H9 (cell line): ENCODE data around the gene HS6ST2. TPM values are rescaled to one million over a fixed set of nuclear protein-coding genes. Genes with fewer than 3 reads are reported as not detected.

Experiments used
- DNase-seq: peaks from one replicate; pipeline ENCODE4 v3.0.0-alpha.2; 2017
- H2AFZ ChIP-seq: one replicate; pipeline ENCODE4 v1.6.1; 2013; ENCODE audit warnings: mild to moderate bottlenecking, low read length, control low read depth, moderate library complexity
- H2AK5ac ChIP-seq: 2 replicates; pipeline ENCODE4 v1.6.1; 2013; ENCODE audit warnings: low read length, control low read depth, mixed read lengths; ENCODE audit not compliant: insufficient read length
- H2BK120ac ChIP-seq: one replicate; pipeline ENCODE4 v1.6.1; 2013; ENCODE audit warnings: low read depth, mild to moderate bottlenecking, low read length, control low read depth, inconsistent platforms; ENCODE audit not compliant: poor library complexity, severe bottlenecking
- H2BK12ac ChIP-seq: 2 replicates; pipeline ENCODE4 v1.6.1; 2013; ENCODE audit warnings: low read length, control low read depth, mixed read lengths, low read depth; ENCODE audit not compliant: insufficient read length
- H2BK15ac ChIP-seq: 2 replicates; pipeline ENCODE4 v1.6.1; 2013; ENCODE audit warnings: low read depth, low read length, control low read depth
- H2BK20ac ChIP-seq: one replicate; pipeline ENCODE4 v1.6.1; 2013; ENCODE audit warnings: low read depth, mild to moderate bottlenecking, low read length, control low read depth, inconsistent platforms; ENCODE audit not compliant: poor library complexity, severe bottlenecking
- H2BK5ac ChIP-seq: 2 replicates; pipeline ENCODE4 v1.6.1; 2013; ENCODE audit warnings: low read length, control low read depth, mixed read lengths; ENCODE audit not compliant: insufficient read length
- H3K14ac ChIP-seq: 2 replicates; pipeline ENCODE4 v1.6.1; 2013; ENCODE audit warnings: low read length, control low read depth; ENCODE audit not compliant: insufficient read depth
- H3K18ac ChIP-seq: 2 replicates; pipeline ENCODE4 v1.6.1; 2013; ENCODE audit warnings: low read depth, mild to moderate bottlenecking, mixed read lengths, low read length, control low read depth; ENCODE audit not compliant: insufficient read length
- H3K23ac ChIP-seq: 2 replicates; pipeline ENCODE4 v1.6.1; 2013; ENCODE audit warnings: low read length, control low read depth, mixed read lengths, low read depth; ENCODE audit not compliant: insufficient read length
- H3K23me2 ChIP-seq: 2 replicates; pipeline ENCODE4 v1.6.1; 2013; ENCODE audit warnings: low read depth, mild to moderate bottlenecking, mixed read lengths, low read length, control low read depth; ENCODE audit not compliant: insufficient read length, poor library complexity, severe bottlenecking
- H3K27ac ChIP-seq: 2 replicates; pipeline ENCODE4 v1.5.1; 2013; ENCODE audit warnings: low read length, control low read depth, mixed read lengths, low read depth; ENCODE audit not compliant: insufficient read length
- H3K27me3 ChIP-seq: 2 replicates; pipeline ENCODE4 v1.6.1; 2013; ENCODE audit warnings: low read length, control low read depth, inconsistent platforms; ENCODE audit not compliant: insufficient read depth
- H3K4ac ChIP-seq: 2 replicates; pipeline ENCODE4 v1.6.1; 2013; ENCODE audit warnings: low read depth, mild to moderate bottlenecking, control low read depth, inconsistent platforms, low read length, moderate library complexity
- H3K4me1 ChIP-seq: 2 replicates; pipeline ENCODE4 v1.6.1; 2013; ENCODE audit warnings: low read length, control low read depth, inconsistent platforms; ENCODE audit not compliant: insufficient read depth
- H3K4me2 ChIP-seq: 2 replicates; pipeline ENCODE4 v1.6.1; 2013; ENCODE audit warnings: low read length, control low read depth, mixed read lengths; ENCODE audit not compliant: insufficient read length, insufficient read depth
- H3K56ac ChIP-seq: 2 replicates; pipeline ENCODE4 v1.6.1; 2013; ENCODE audit warnings: low read depth, mild to moderate bottlenecking, mixed read lengths, low read length, control low read depth; ENCODE audit not compliant: insufficient read length
- H3K79me1 ChIP-seq: 2 replicates; pipeline ENCODE4 v1.6.1; 2013; ENCODE audit warnings: low read depth, mild to moderate bottlenecking, moderate library complexity, low read length, control low read depth, inconsistent platforms; ENCODE audit not compliant: insufficient read depth, poor library complexity, severe bottlenecking
- H3K79me2 ChIP-seq: 2 replicates; pipeline ENCODE4 v1.6.1; 2013; ENCODE audit warnings: low read length, control low read depth, inconsistent platforms; ENCODE audit not compliant: insufficient read depth
- H3K9ac ChIP-seq: 2 replicates; pipeline ENCODE4 v1.6.1; 2013; ENCODE audit warnings: low read length, control low read depth, mixed read lengths; ENCODE audit not compliant: insufficient read length; ENCODE audit errors: extremely low read depth
- H3K9me3 ChIP-seq: one replicate; pipeline ENCODE4 v1.6.1; 2013; ENCODE audit warnings: low read depth, low read length, inconsistent platforms; ENCODE audit not compliant: control insufficient read depth
- H3T11ph ChIP-seq: one replicate; pipeline ENCODE4 v1.6.1; 2013; ENCODE audit warnings: mild to moderate bottlenecking, low read length, control low read depth, inconsistent platforms
- H4K20me1 ChIP-seq: one replicate; pipeline ENCODE4 v1.6.1; 2013; ENCODE audit not compliant: control insufficient read depth, insufficient read length, insufficient read depth
- H4K5ac ChIP-seq: 2 replicates; pipeline ENCODE4 v1.6.1; 2013; ENCODE audit warnings: low read depth, mild to moderate bottlenecking, mixed read lengths, low read length, control low read depth; ENCODE audit not compliant: insufficient read length
- H4K8ac ChIP-seq: replicated peaks from 2 replicates; pipeline ENCODE4 v1.6.1; 2013; ENCODE audit warnings: low read length, control low read depth, mixed read lengths, low read depth; ENCODE audit not compliant: insufficient read length
- H4K91ac ChIP-seq: 2 replicates; pipeline ENCODE4 v1.6.1; 2013; ENCODE audit warnings: low read depth, mild to moderate bottlenecking, moderate library complexity, mixed read lengths, low read length, control low read depth; ENCODE audit not compliant: insufficient read length
- H3K27ac Mint-ChIP-seq, 3 experiments: 2 replicates in 2 of 3; 3 replicates in 1 of 3; pipeline ENCODE4 v1.8.0; 2020 to 2021; ENCODE audit warnings: mixed read lengths in 3 of 3, mild to moderate bottlenecking in 1 of 3, moderate library complexity in 1 of 3
- H3K27me3 Mint-ChIP-seq: 2 replicates; pipeline ENCODE4 v1.8.0; 2021; ENCODE audit warnings: low read depth, mild to moderate bottlenecking, moderate library complexity, mixed read lengths
- H3K36me3 Mint-ChIP-seq, 3 experiments: 2 replicates in 2 of 3; 3 replicates in 1 of 3; pipeline ENCODE4 v1.8.0; 2020 to 2021; ENCODE audit warnings: low read depth in 3 of 3, mixed read lengths in 3 of 3; ENCODE audit not compliant: insufficient read depth in 1 of 3
- H3K4me1 Mint-ChIP-seq, 2 experiments: 2 replicates each; pipeline ENCODE4 v1.8.0; 2020; ENCODE audit warnings: mixed read lengths in 2 of 2
- H3K4me3 Mint-ChIP-seq, 2 experiments: 2 replicates in 1 of 2; 3 replicates in 1 of 2; pipeline ENCODE4 v1.8.0; 2020 to 2021; ENCODE audit warnings: mild to moderate bottlenecking in 2 of 2, mixed read lengths in 2 of 2, moderate library complexity in 1 of 2
- H3K9me3 Mint-ChIP-seq, 2 experiments: 2 replicates in 1 of 2; 3 replicates in 1 of 2; pipeline ENCODE4 v1.8.0; 2020; ENCODE audit warnings: mild to moderate bottlenecking in 2 of 2, mixed read lengths in 2 of 2, moderate library complexity in 1 of 2
- CTCF ChIP-seq: fragments of 200-600 bp; sonication (generic); conservative IDR thresholded peaks from 3 replicates; pipeline ENCODE4 v1.8.0; 2021; ENCODE audit warnings: antibody characterized with exemption, mild to moderate bottlenecking
- WGBS: extraction: QIAGEN DNeasy Blood & Tissue Kit; methylation state at CpG from one replicate; pipeline ENCODE4 v1.1.7; 2013; ENCODE audit warnings: missing lambda C conversion rate, low lambda C conversion rate, mixed read lengths; ENCODE audit not compliant: insufficient read length; ENCODE audit errors: extremely low coverage; 5-methylcytosine and 5-hydroxymethylcytosine counted together
- total RNA-seq: library from RNA; stranded (reverse); gene quantifications from 2 replicates; pipeline ENCODE4 v1.2.1, GENCODE V29; 2021

Gene HS6ST2
- total RNA-seq, 1 experiment from 2014 or later = 4.8 TPM

GRCh38 chrX:132954323-132954722, 4.1 kb downstream of the HS6ST2 start:
- peaks cover 69% of the 10 kb centered on the region for H3K27me3 Mint-ChIP-seq

More at GRCh38 chrX:132954323-132954722, 4.1 kb downstream of the HS6ST2 start:
- H2AK5ac ChIP-seq = no peak overlapping the region
- Mint-ChIP-seq H3K36me3 (no peaks in the 10 kb centered on the region; a peak in 1 of 7 replicates), H3K27ac (no peak overlapping the region), H3K4me3 (0 out of 5 replicates have a peak overlapping the region, but pooled peaks of 1 of the 2 experiments have one; percentile 0), H3K4me1 (peaks cover 26 to 45% of the 10 kb centered on the region in 2 experiments), H3K9me3 (no peaks in the 10 kb centered on the region; a peak in 1 of 5 replicates)
- no peak overlapping the region for H2BK120ac ChIP-seq
- H3K14ac ChIP-seq = no peak overlapping the region
- WGBS = no CpG with 5 or more reads among the region's 3 CpGs
- no peak overlapping the region for H3K18ac ChIP-seq
- no peak overlapping the region for H4K5ac ChIP-seq
- no peak overlapping the region for H2BK12ac ChIP-seq
- no peak overlapping the region for H2BK15ac ChIP-seq
- H3K79me1 ChIP-seq = no peaks in the 10 kb centered on the region
- no peak overlapping the region for H3K23ac ChIP-seq
- H3K9ac ChIP-seq = no peak overlapping the region
- no peak overlapping the region for H3K4ac ChIP-seq
- H2BK20ac ChIP-seq = no peak overlapping the region
- H3K4me1 ChIP-seq = peaks cover 6% of the 10 kb centered on the region; the same call in 1 of the 2 replicates
- H2AFZ ChIP-seq = no peak overlapping the region
- no peaks in the 10 kb centered on the region for H4K20me1 ChIP-seq
- no peak for DNase-seq
- H3K27me3 ChIP-seq = peaks cover 39% of the 10 kb centered on the region
- peaks cover 23% of the 10 kb centered on the region for H3K23me2 ChIP-seq
- H3T11ph ChIP-seq = no peak overlapping the region
- H3K9me3 ChIP-seq = no peaks in the 10 kb centered on the region
- H3K79me2 ChIP-seq = no peaks in the 10 kb centered on the region
- no peak overlapping the region for H3K4me2 ChIP-seq
- no peak overlapping the region for H4K91ac ChIP-seq
- H3K27ac ChIP-seq = no peak overlapping the region
- no peak overlapping the region for H4K8ac ChIP-seq
- TF ChIP-seq CTCF = no peak
- no peak overlapping the region for H3K56ac ChIP-seq
- no peak overlapping the region for H2BK5ac ChIP-seq
